Trophoblast cell (in vitro differentiated cells and primary cell): ENCODE results near the gene HHIP.

Experiments
- DNase-seq, 2 donors: peaks; one replicate each; pipeline ENCODE4 v3.0.0-alpha.2; 2016
- H2AFZ ChIP-seq: 2 replicates; pipeline ENCODE4 v1.6.1; 2013; ENCODE audit warnings: low read length, moderate library complexity, mild to moderate bottlenecking; ENCODE audit not compliant: insufficient read depth, poor library complexity
- H2AK5ac ChIP-seq: 2 replicates; pipeline ENCODE4 v1.6.1; 2013; ENCODE audit warnings: mild to moderate bottlenecking, low read length
- H2BK120ac ChIP-seq: 2 replicates; pipeline ENCODE4 v1.6.1; 2013; ENCODE audit warnings: low read length, mild to moderate bottlenecking, moderate library complexity; ENCODE audit not compliant: insufficient read depth, poor library complexity
- H2BK12ac ChIP-seq: 2 replicates; pipeline ENCODE4 v1.6.1; 2013; ENCODE audit warnings: mild to moderate bottlenecking, low read length, moderate library complexity
- H2BK5ac ChIP-seq: 2 replicates; pipeline ENCODE4 v1.6.1; 2013; ENCODE audit warnings: low read length, low read depth, moderate library complexity, mild to moderate bottlenecking; ENCODE audit not compliant: poor library complexity
- H3K14ac ChIP-seq: 2 replicates; pipeline ENCODE4 v1.6.1; 2013; ENCODE audit warnings: mild to moderate bottlenecking, low read length
- H3K18ac ChIP-seq: 2 replicates; pipeline ENCODE4 v1.6.1; 2013; ENCODE audit warnings: mild to moderate bottlenecking, low read length
- H3K23ac ChIP-seq: 2 replicates; pipeline ENCODE4 v1.6.1; 2013; ENCODE audit warnings: low read length
- H3K27ac ChIP-seq: 2 replicates; pipeline ENCODE4 v1.5.1; 2013; ENCODE audit warnings: low read depth, mild to moderate bottlenecking, inconsistent platforms, low read length, moderate library complexity
- H3K27me3 ChIP-seq: 2 replicates; pipeline ENCODE4 v1.6.1; 2013; ENCODE audit warnings: inconsistent platforms, mild to moderate bottlenecking, low read length, moderate library complexity; ENCODE audit not compliant: insufficient read depth
- H3K36me3 ChIP-seq, 2 experiments: 1 replicate in 1 of 2; 2 replicates in 1 of 2; pipeline ENCODE4 v1.6.1; 2013; ENCODE audit warnings: low read length in 2 of 2, mild to moderate bottlenecking in 2 of 2, moderate library complexity in 1 of 2; ENCODE audit not compliant: insufficient read depth in 2 of 2, control insufficient read depth in 1 of 2
- H3K4ac ChIP-seq: 2 replicates; pipeline ENCODE4 v1.6.1; 2013; ENCODE audit warnings: low read depth, mild to moderate bottlenecking, low read length, moderate library complexity
- H3K4me1 ChIP-seq, 2 experiments: 1 replicate in 1 of 2; 2 replicates in 1 of 2; pipeline ENCODE4 v1.6.1; 2013; ENCODE audit warnings: low read length in 2 of 2, mild to moderate bottlenecking in 2 of 2, moderate library complexity in 1 of 2; ENCODE audit not compliant: insufficient read depth in 2 of 2, control insufficient read depth in 1 of 2
- H3K4me2 ChIP-seq: 2 replicates; pipeline ENCODE4 v1.6.1; 2013; ENCODE audit warnings: inconsistent platforms, mild to moderate bottlenecking, low read length, moderate library complexity
- H3K4me3 ChIP-seq: 2 replicates; pipeline ENCODE4 v1.5.1; 2013; ENCODE audit warnings: mild to moderate bottlenecking, low read depth, low read length, inconsistent platforms
- H3K79me1 ChIP-seq: one replicate; pipeline ENCODE4 v1.6.1; 2013; ENCODE audit warnings: low read length
- H3K79me2 ChIP-seq: 2 replicates; pipeline ENCODE4 v1.6.1; 2013; ENCODE audit warnings: low read length, mild to moderate bottlenecking; ENCODE audit not compliant: control insufficient read depth, insufficient read depth, poor library complexity
- H3K9ac ChIP-seq: 2 replicates; pipeline ENCODE4 v1.6.1; 2013; ENCODE audit warnings: mild to moderate bottlenecking, low read length
- H3K9me3 ChIP-seq: 2 replicates; pipeline ENCODE4 v1.6.1; 2013; ENCODE audit warnings: low read depth, mild to moderate bottlenecking, control low read depth, inconsistent platforms, low read length; ENCODE audit not compliant: insufficient read depth
- H4K12ac ChIP-seq: 2 replicates; pipeline ENCODE4 v1.6.1; 2013; ENCODE audit warnings: low read depth, mild to moderate bottlenecking, low read length, moderate library complexity
- H4K8ac ChIP-seq: 2 replicates; pipeline ENCODE4 v1.6.1; 2013; ENCODE audit warnings: low read depth, mild to moderate bottlenecking, low read length, moderate library complexity
- H4K91ac ChIP-seq: one replicate; pipeline ENCODE4 v1.6.1; 2013; ENCODE audit warnings: low read depth, mild to moderate bottlenecking, low read length, moderate library complexity
- WGBS: extraction: QIAGEN DNeasy Blood & Tissue Kit; methylation state at CpG from one replicate; pipeline ENCODE4 v1.1.7; 2013; ENCODE audit warnings: missing lambda C conversion rate; ENCODE audit not compliant: insufficient read length, insufficient coverage; ENCODE audit errors: extremely low coverage; 5-methylcytosine and 5-hydroxymethylcytosine counted together

HHIP gene

DNA sequence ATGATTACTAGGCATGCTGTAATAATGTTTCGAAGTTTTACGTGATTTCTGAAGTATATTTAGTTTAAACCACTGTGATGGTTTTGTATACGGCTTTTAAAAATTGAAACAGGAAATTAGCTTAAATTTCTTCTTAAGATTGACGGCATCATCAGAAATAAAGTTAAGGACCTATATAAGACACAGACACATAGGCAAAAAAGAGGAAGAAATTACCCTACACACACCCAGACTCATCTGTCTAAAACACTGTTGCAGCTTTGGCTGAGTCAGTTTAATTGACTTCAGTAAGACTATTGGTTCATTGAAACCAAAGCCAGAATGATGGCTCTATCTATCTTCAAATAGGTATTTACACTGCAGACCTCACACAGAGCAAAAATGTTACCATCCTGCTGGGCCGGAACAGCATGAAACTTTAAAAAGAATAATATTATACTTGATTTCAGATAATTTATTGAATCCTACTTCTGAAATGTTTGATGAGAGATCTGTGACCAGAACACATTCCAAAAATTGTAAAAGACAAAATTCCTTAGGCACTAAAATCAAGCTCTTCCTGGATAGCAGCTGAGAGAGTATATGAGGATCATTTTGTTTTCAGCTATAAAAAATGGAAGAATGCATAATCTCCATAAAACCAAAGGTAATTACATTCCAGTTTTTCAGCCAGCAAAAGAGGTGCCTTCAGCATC is 4.5 kb downstream of the HHIP start:
- no peak overlapping the region for H3K4me3 ChIP-seq
- DNase-seq, result no peak
- H3K18ac ChIP-seq, result no peak overlapping the region
- no peaks in the 10 kb centered on the region for H3K79me1 ChIP-seq
- H3K27me3 ChIP-seq, result peaks cover 20% of the 10 kb centered on the region
- H2BK12ac ChIP-seq, result no peak overlapping the region
- H2BK5ac ChIP-seq, result no peak overlapping the region
- H4K91ac ChIP-seq, result no peak overlapping the region
- H3K27ac ChIP-seq, result no peak overlapping the region
- no peak overlapping the region for H4K8ac ChIP-seq
- H3K9ac ChIP-seq, result no peak overlapping the region
- H3K23ac ChIP-seq, result no peak overlapping the region
- no peak overlapping the region for H3K4ac ChIP-seq
- H2AFZ ChIP-seq, result no peak overlapping the region
- H3K9me3 ChIP-seq, result peaks cover 1% of the 10 kb centered on the region
- H2BK120ac ChIP-seq, result no peak overlapping the region
- H4K12ac ChIP-seq, result no peak overlapping the region
- WGBS, result no CpG with 5 or more reads among the region's 5 CpGs
- no peak overlapping the region for H3K14ac ChIP-seq
- peaks cover 2 to 4% of the 10 kb centered on the region in 2 experiments for H3K4me1 ChIP-seq
- H3K4me2 ChIP-seq, result no peak overlapping the region
- no peaks in the 10 kb centered on the region for H3K79me2 ChIP-seq
- H2AK5ac ChIP-seq, result no peak overlapping the region
- H3K36me3 ChIP-seq, result no peaks in the 10 kb centered on the region

DNA sequence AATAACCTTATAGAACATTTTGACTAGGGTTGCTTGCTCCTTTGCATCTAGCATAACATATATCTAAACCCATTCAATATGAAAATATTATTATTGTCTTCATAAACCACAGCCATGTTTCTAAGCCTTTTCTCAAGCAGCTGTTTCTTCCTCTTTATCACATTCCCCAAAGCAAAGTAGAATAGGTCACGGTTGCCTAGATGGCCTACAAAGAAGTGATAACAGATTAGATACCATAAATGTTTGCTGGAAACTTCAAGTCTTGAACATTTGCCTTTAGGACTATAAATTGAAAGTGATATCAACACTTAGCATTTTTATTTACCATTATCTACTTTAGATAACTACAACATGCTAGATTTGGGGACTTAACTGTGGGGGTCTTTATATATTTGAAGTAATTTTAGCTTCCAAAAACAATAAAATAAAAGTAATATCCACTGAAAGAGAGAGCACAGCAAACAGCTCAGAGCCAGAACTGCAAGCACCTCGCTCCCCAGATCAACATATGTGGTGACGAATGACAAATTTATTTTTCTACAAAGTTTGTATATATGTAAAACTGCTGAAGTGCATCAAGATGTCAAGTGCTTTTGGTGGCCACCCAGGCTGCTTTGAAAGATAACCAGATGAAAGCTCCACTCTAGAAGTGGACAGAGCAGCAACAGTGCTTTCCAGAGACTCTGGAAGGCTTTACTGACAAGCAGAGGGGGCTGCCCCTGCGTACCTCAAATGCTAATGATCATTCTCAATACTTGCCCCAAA is 8.0 kb downstream of the HHIP start:
- no peak for DNase-seq
- no peak overlapping the region for H3K9ac ChIP-seq
- no peak overlapping the region for H2BK12ac ChIP-seq
- H3K36me3 ChIP-seq, result no peaks in the 10 kb centered on the region
- no peak overlapping the region for H3K4me3 ChIP-seq
- no peak overlapping the region for H3K18ac ChIP-seq
- no peak overlapping the region for H4K8ac ChIP-seq
- no peak overlapping the region for H3K23ac ChIP-seq
- H4K12ac ChIP-seq, result no peak overlapping the region
- no peaks in the 10 kb centered on the region for H3K79me2 ChIP-seq
- no peak overlapping the region for H3K27ac ChIP-seq
- no CpG with 5 or more reads among the region's 4 CpGs for WGBS
- H3K79me1 ChIP-seq, result no peaks in the 10 kb centered on the region
- H3K4me2 ChIP-seq, result no peak overlapping the region
- no peak overlapping the region for H2BK5ac ChIP-seq
- H3K9me3 ChIP-seq, result no peaks in the 10 kb centered on the region
- H3K14ac ChIP-seq, result no peak overlapping the region
- H2AFZ ChIP-seq, result no peak overlapping the region
- no peak overlapping the region for H3K4ac ChIP-seq
- H4K91ac ChIP-seq, result no peak overlapping the region
- H2AK5ac ChIP-seq, result no peak overlapping the region
- no peaks in the 10 kb centered on the region for H3K4me1 ChIP-seq
- no peak overlapping the region for H2BK120ac ChIP-seq
- H3K27me3 ChIP-seq, result no peaks in the 10 kb centered on the region

DNA sequence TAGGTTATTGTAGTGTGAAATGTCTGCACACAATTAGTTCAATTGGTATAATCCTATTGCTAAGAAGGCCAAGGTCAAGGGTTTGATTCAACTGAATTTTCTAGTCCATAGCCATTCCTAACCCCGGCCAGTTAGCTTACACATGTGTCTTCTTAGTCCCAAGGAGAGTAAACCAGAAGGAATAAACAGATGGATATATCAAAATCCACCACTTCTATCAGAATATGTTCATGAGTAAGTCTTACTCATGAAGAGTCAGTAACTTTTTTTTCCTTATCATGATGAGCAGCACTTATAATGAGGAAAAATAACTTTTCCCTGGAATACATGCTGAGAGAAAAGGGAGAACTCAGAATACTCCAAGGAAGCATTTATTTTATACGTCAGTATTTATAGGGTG is 9.5 kb downstream of the HHIP start:
- no peaks in the 10 kb centered on the region for H3K36me3 ChIP-seq

DNA sequence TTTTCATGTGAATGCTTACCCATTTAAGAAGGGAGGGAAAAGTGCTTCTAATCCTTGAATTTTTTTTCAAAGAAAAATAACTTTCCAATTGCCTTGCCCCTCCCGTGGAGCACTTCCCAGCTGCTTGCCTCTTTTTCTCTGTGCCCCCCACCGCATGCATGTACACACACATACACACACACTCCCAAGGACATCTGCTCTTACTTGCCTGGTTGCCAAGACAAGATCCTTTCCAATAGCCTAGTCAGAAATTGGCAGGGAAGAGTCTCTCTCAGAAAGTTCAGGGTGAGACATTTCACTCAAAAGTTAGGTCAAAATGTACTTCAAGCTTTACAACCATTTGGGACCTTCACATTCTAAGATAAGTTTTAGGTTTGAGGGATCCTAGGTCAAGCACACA is 10.9 kb downstream of the HHIP start:
- Histone ChIP-seq H3K14ac (no peak overlapping the region), H3K9ac (no peak overlapping the region), H3K9me3 (no peaks in the 10 kb centered on the region), H3K4ac (no peak overlapping the region), H3K27me3 (no peaks in the 10 kb centered on the region), H3K4me1 (no peaks in the 10 kb centered on the region), H2BK120ac (no peak overlapping the region), H3K79me2 (no peaks in the 10 kb centered on the region), H3K18ac (no peak overlapping the region), H3K36me3 (no peaks in the 10 kb centered on the region), H2AK5ac (no peak overlapping the region), H3K4me2 (no peak overlapping the region), H3K23ac (no peak overlapping the region), H4K12ac (no peak overlapping the region), H3K27ac (no peak overlapping the region), H2AFZ (no peak overlapping the region), H3K79me1 (no peaks in the 10 kb centered on the region), H4K8ac (no peak overlapping the region), H2BK12ac (no peak overlapping the region), H2BK5ac (no peak overlapping the region), H4K91ac (no peak overlapping the region), H3K4me3 (no peak overlapping the region)
- no CpG with 5 or more reads among the region's 2 CpGs for WGBS
- DNase-seq, result no peak

More for the DNA sequence above, 9.5 kb downstream of the HHIP start:
- Histone ChIP-seq H3K14ac (no peak overlapping the region), H2AK5ac (no peak overlapping the region), H3K4me3 (no peak overlapping the region), H3K23ac (no peak overlapping the region), H3K4me1 (no peaks in the 10 kb centered on the region), H4K91ac (no peak overlapping the region), H4K12ac (no peak overlapping the region), H3K27me3 (no peaks in the 10 kb centered on the region), H2BK120ac (no peak overlapping the region), H2AFZ (no peak overlapping the region), H3K9me3 (no peaks in the 10 kb centered on the region), H2BK5ac (no peak overlapping the region), H2BK12ac (no peak overlapping the region), H3K4ac (no peak overlapping the region), H3K4me2 (no peak overlapping the region), H3K79me2 (no peaks in the 10 kb centered on the region), H3K79me1 (no peaks in the 10 kb centered on the region), H4K8ac (no peak overlapping the region), H3K27ac (no peak overlapping the region), H3K18ac (no peak overlapping the region), H3K9ac (no peak overlapping the region)
- WGBS, result no CpG with 5 or more reads among the region's 2 CpGs
- no peak for DNase-seq
